NCI-H526 (cell line): ENCODE data around the gene TEAD1.
A peak's percentile ranks its signal among the peaks of the same experiment; 100 is the strongest.

Experiments used
- DNase-seq, 2 experiments: peaks; one replicate each; lab custom pipeline; 2025; lab: John Stamatoyannopoulos, UW

TEAD1 gene

DNA sequence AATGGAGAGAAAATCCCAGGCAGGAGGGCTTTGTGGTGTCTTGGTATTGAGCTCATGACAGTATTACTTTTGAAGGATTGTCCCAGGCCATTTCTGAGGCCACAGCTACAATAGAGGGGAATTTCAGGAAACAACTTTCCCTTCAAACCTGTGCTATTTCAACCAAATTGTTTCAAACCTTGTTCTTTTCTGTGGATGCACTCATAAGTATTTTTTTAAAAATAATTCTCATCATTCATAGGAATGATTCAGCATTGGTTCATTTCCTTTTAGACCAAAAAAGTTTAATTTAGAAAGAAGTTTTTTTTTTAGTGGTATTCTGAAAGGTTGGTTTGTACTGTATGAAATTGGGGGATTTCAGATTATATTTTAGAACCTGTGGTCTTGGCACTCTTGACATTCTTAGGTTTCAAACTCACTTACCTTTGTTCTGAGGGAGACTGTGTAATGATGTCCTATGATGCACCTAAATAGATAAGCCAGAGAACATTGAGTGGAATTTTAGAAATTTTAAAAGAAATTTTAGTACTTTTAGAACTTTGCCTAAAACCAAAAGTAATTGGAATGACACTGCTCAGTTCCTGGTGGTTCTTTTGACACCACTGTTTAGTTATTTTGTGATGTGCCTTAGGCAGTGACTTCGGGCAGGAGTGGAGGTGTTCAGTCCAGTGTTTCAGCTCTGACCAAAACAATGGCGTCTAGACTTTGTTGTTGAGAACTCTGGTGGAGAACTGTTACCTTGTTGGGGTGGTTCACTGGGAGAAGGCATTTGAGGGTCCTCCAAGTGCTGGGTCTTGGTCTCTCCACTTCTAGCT is 12.2 kb downstream of the TEAD1 start:
- no peak for DNase-seq

DNA sequence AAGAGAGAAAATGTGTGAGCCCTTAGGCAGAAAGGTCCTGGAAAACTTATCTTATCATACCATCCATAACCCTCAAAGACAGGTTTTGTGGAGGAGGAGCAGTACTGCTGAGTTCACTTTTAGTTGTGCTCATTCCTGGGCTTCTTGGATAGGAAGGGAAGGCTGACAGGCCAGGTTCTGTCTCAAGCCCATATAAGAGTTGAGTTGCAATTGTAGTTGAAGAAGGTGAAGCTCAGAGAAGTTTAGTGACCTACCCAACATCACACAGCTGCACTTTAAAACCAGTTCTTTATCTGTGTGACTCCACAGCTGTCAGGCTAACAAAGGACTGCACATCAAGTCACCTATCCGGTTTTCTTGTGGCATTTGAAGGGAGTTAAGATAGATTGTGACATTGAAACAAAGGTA is 13.0 kb downstream of the TEAD1 start:
- DNase-seq, result no peak

DNA sequence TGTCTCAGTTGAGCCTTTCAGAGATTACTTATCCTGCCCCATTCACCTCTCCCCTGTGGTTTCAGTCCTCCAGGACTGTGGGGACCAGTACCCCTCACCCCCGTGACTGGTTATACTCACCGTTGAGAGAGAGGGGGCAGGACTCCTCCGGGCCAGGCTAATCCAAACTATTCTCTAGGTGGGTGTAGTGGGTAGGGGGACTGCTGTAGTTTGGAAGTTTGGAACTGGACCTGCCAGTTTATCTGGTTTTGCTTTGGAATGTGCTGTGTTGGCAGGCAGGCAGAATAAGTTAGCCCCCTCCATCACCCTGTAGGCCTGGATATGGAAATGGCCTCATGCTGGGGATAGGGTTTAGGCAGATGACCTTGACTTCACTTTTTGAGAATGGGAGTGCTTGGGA is 13.5 kb downstream of the TEAD1 start:
- no peak for DNase-seq

DNA sequence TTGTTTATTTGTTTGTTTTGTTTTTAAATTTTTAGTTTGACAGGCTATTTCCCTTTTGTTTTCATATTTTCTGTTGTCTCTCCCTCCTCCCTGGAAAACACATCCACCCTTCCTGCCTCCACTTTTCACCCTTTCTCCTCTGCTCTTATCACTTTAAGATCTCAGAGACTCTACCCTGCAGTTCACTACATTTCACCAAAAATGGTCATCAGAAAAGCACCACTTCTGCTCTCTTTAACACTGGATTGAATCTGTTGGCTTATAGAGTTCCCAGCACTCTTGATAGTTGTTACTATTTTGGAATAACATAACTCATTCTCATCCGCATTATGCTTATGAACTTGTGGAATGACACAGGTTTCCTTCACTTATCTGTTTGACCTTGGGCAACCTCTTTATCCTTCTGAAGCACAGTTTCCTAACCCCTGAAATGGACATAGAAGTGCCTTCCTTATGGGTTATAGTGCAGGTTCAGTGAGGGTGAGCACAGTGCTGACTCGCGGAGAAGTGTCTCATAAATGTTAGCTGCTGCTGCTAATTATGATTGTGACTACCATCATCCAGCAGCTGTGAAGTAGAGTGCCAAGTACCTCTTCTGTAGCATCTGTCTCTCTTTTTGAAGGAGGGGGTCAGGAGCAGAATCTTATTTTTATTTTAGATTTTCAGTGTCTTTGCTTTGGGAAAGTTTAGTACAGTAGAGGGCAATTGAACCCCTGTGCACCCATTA is 15.0 kb downstream of the TEAD1 start:
- no peak for DNase-seq

DNA sequence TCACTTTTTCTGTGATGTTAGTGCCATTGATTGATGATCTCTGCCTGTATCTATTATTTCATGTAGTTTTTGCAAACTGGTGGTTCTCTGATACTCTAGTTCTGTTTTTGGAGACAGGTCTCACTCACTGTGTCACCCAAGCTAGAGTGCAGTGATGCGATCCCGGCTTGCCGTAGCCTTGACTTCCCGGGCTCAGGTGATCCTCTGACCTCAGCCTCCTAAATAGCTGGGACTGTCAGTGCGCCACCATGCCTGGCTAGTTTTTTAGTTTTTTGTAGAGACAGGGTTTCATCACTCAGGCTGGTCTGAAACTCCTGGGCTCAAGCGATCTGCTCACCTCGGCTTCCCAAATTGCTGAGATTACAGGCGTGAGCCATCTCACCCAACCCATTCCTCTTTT is 16.4 kb downstream of the TEAD1 start:
- DNase-seq, result no peak

DNA sequence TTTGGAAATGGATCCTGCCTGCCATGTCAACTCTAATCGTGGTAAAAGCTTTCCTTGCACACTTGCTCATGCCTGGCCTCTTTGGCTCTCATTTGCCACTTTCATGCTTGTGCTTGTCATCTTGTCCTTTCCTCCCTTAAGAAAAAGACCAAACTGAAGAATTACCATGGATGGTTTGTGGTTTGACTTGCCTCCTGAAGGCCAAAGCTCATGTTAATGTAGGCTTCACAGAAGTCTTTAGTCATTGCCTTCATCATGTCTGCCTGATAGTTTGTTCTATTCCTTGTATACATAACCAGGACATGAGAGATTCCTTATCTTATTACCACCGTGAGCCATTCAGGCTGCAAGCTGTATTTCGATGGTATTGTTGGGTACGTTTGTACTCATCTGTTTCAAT is 17.3 kb downstream of the TEAD1 start:
- no peak for DNase-seq

DNA sequence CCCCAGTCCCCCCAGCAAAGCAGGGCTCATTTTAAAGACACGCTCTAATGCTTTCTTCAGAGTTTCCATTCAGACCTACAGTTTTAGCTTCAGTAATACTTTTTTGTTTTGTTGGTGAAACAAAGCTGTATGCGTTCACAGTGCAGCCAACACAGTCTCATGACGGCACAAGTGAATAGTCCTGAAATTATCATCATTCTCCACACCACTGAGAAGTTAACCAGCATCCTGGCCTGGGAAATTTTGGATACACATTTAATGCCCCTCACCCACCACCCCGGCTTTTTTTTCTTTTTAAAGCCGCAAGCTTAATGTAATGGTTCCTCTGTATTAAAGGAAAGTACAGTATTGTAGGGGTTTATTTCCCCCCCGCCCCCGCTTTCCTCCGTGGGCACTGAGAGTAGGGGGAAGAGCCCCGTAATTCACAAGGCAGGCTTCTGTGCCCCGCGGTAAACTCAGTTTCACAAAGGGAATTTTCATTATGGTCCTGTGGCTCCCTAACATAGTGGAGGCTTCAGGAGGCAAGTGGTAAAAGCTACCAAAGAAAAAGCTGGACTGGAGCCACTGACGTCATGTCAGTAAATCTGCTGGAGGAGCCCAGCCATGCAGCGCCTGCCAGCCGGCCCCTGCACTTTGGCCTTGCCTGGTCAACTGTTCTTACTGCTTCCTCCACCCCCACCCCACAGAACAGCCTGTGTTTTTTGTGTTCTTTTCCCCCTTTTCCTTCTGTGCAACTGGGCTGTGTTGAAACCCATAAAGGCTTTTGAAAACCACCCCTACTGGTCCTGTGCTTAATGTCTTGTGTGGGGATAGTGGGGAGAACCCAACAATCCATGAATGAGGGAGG is 18.2 kb downstream of the TEAD1 start:
- DNase-seq, result peak in 1 of 2 experiments; percentile 60

DNA sequence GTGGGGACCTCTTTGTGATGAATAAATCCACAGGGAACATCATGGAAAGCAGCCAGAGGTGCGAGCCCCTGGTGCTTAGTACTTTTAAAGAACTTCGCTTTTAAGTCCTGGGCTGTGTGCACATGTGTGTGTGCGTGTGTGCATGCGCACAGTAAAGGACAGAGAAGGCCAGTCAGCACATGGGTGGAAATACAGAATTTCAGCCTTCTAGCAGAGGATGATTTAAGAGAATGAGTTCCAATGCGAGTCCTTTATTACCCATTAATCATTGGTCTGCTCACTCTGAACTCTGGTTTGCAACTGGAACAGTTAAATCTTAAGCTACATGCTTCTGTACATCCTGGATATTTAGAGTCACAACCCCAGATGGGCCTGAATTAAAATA is 18.9 kb downstream of the TEAD1 start:
- no peak for DNase-seq

DNA sequence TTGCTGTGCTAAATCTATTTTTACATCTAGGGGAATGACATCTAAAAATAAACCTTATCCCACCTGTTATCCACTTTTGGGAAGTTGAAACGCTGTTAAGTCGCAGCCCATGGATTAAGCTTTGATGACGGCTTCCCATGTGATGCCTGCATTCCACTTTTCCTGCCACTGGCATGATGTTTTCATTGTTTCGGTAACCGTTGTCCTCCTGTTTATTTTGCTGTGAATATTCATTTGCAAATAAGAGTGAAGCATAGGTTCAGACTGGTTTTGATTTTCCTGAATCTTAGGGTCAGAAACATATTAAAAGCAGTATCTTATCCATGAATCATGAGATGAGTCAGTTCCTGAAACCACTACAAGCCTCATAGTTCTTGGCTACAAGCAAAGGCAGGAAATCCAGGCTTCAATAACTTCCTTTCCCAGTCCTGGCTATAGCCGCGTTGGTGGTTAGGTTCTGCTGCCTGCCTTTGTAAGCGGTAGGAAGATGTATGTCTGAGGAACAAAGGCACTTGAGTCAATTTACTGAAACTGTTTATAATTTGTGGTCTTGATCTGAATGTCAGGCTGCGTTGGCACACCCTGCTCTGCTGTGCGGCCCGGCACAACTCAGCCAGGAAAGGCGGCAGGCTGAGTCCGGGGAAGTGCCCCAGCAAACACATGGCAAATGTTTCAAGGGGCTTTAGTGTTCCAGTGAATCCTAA is 19.4 kb downstream of the TEAD1 start:
- DNase-seq, result peak; percentile 57 to 74

DNA sequence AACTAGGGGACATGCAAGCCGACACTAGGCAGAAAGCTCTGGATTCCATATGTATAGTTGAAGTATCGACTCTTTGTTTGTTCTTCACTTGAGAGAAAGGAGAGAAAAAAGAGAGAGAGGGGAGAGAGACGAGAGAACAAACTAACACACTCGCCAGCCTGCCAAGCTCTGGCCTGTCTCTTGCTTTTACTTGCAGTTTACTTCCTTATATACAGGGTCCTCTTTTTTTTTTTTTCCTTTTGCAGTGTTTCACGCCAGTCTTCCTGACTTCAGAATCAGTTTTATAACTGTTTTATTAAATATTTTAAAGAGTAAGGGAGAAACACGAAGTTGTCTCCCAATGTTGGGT is 19.9 kb downstream of the TEAD1 start:
- peak in 1 of 2 experiments; percentile 58 for DNase-seq

DNA sequence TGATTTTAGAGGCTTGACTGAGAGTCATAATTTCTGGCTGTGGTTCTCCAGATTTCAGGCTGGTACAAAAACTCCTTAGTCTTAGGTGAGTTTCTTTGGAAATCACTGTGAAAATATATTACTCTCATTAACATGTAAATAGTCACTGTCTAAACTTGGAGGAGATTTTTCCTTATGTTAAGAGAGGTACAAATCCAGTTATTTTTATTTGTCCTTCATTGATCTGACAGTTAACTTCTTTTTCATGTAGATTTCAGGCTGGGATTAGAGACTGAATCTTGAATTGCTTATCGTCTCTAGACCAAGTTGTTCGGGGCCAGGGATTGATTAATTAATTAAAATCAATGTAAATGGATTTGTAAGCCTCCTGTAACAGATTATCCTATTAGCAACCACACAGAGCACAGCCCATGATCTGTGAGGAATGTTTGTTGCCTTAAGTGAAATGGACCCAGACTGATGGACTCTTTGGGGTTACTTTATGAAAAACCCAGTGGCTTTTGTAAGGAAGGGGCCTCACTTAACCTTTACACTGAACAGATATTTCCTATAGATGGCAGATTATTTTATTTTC is 21.1 kb downstream of the TEAD1 start:
- DNase-seq, result no peak

DNA sequence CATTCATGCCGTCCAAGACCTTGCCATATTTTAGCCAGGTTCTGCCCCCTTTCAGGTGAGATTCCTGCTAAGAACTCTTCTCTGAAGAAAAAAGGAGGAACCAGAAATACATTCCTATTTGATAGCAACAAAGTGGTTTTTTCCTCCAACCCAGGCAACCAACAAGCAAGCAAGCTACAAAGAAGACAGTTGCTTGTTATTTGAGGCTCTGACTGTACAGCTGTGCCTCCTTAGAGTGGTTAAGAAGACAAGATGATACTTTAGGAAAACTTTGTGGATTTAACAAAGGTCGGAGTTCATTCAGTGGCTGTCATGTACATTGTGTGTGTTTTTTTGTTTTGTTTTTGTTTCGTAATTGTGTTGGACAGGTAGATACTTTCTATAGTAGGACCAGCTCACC is 21.7 kb downstream of the TEAD1 start:
- DNase-seq, result no peak

DNA sequence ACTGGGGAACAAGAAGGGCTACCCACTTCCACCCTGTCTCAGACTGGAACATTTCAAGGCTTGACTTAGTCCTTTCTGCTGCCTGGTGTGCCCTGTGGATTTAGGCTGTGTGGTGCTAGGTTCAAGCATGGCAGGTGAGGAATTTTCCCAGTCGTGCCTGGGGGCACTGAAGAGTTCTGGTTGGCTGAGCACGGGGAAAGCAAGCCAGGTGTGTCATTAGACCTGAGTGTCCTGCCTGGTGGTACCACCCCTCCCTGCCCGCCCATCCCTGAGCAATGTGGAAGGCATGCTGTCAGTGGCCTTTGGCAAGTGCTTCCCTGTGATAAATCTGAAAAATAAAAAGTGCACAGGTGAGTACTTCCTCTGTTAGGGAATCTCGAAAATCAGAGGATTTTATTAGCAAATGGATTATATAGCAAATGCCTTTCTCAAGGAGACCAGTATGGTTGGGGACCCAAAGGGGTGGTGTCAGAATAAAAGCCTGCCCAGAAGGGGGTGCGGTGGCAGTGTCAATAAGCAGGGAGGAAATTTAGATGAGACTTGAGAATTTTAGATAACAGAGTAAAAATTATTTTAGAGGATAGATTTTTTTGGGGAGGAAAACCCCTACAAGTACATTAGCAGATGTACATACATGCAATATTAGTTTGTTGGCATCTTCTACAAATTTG is 22.8 kb downstream of the TEAD1 start:
- peak; percentile 81 to 91 for DNase-seq

DNA sequence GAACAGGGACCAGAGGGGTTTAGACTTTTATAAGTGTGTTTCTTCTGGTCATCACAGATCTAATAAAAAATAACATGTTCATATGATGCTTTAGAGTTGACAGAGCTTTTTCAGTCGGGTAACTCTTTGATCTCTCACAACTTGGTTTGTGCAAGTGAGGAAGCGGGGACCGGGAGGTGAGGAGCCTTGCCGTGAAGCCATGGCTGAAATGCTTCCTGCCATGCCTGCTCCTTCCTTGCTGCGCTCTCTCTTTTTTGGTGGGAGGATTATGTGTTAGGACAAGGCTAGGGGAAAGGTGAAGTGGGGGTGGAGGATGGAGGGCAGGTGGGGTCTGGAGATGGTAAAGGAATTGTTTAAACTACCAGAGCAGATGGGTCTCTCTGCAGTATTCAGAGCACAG is 23.8 kb downstream of the TEAD1 start:
- no peak for DNase-seq

DNA sequence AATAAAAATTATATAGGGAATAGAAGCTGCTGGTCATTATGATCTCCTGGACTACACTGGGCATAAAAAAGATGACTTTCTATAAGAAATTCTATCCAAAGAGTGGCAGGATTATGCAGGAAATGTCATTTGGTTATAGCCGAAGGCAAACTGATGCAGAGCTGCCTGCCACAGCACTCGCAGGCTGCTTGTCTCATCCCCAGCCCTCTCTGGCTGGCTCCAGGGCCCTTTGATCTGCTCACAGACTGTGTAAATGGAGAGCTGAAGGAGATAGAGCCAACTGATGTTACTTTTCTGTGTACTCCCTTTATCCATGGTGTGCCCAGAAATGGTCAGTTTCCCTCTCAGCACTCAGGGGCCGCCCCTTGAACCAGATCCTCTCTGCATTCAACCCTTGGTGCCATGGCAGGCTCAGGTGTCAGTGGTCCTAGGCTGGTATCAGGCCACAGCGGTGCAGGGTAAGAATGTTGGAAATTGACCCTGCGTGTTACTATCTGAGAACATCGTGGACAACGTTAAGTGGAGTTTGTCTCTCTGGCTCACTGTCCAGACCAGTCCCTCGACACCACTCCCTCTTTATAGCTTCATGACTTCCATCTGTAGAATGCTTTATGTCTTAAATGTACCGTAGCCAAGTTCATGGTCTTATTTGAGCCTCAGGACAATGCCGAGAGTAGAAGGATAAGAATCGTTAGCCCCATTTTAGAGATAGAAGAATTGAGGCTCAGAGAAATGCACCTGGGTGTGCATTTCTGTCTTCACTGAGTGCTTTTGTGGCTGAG is 27.8 kb downstream of the TEAD1 start:
- DNase-seq, result no peak

DNA sequence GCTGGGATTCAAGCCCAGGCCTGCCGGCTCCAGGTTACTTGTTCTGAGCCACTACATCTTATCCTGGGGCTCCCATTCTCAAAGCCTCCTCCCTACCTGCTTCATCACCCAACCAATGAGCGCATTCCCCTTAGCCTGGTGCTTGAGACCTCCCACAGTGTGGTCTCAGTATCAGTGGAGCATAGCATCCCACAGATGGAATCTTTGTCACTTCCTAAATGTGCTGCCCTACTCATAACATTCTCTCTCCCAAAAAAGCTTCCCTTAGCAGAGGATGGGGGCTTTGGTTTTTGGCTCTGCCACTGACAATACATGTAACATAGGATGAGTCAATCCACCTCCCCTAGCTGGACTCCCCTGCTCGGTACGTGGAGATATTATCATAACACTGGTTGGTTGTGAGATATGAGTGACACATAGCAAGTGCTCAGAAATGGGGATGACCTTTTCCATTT is 28.8 kb downstream of the TEAD1 start:
- no peak for DNase-seq

DNA sequence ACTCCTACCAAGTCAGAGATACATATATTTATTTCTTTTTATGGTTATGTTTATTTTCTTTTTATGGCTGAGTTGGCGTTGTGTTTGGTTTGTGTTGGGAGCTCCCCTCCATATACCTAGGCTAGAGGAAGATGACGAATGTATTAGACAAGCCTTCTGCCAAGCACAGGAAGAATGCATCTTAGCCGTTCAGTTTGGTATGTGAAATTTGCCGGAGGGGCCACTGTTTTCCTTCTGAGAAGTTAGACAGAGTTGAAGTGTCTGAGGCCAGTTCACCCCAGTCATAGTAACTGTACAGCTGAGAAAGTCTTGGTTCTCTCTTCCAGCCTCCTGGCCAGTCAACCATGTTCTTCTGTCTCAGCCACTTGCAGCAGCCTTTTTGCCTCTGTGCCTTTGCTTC is 29.8 kb downstream of the TEAD1 start:
- no peak for DNase-seq

DNA sequence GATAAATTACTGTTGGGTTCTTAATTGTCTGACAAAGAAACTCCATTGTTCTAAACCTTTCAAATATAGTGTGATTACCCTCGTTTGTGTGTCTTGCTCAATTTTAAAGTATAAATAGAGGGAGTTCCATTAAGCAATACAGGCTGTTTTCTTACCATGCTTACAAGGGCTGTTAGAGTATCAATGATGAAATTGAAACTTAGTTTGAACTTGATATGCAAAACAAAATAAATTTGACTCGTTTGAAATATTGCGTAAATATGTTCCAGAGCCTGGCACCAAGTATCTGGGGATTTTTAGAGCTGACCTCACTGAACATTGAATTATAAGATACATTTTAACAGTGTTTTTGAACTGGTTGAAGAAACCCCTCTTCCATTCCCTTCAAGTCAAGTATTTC is 31.7 kb downstream of the TEAD1 start:
- DNase-seq, result no peak

DNA sequence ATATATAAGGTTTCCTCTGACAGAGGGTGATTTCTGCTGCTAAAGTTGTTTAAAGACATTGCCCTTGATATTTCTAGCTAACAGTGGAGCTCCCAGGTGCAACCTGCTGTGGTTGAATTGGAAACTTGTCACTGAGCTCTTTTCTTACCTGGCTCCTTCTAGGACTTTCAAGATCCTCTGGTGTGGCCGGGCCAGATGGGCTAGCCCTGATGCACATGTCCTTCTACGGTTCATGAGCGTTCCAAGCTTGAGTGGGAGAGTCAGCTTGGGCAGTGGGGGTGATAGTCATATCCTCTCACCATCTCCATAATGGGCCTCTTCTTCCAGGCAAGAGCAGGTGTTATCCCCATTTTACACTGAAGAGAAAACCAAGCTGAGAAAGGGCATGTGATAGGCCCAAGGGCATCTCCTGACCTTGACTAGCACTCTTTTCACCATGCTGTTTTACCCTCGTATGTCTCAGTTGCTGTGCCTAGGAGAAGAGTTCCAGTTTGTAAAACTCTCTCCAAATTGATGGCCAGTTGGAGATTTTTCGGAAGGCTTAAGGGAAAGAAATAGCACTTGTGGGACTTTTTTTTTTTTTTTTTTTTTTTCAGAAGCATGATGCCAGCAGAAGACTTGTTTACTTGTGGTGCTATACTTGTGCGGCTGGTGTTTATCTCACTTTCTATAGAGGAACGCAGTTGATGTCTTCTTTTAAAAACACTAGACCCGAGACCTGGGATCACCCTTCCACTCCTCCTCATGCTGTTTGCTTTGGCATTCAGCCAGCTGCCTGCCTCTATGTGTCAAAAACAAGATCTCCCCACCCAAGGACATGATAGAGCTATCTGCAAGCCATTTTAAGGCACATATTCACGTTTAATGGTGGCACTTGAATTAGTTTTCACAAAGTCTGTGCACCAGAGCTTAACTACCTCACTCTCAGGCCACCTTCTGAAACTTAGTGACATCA is 32.6 kb downstream of the TEAD1 start:
- DNase-seq, result no peak
